Astrocyte of the hippocampus (primary cell): Measurements from ENCODE around the gene DDX42.
"Not testable (repeated sequence)": the region's sequence is repeated elsewhere in the genome, so short reads cannot be mapped to it uniquely, and the experiment has no call there.

Source experiments
- DNase-seq: peaks from one replicate; pipeline ENCODE4 v3.0.0; 2011; ENCODE audit warnings: low read depth, low spot score

Gene DDX42

DNA sequence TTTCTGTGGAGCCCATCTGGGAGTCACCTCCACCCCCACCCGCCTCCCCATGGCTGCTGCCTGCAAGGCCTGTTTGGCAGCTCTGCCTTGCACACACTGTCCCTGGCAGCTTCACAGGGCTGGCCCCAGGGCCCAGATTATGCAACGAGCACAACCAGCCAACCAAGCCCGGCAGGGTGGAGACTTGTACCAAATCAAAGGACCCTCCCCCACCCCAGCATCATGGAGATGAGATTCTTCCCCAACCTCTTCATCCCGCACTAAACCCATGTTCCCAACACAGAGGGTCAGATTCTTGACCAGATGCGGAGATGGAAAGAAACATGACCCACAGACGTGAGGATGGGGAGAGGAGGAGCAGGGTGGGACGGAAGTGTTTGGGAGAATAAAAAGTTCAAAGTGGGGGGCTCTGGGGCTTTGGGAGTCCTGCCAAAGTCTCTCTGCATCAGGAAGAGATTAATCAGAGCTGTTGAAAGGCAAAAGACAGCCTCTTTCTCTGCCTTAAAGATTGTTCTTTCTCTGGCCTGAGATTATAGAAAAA lies 64.7 kb downstream of the DDX42 start:
- DNase-seq: peak; percentile 58

DNA sequence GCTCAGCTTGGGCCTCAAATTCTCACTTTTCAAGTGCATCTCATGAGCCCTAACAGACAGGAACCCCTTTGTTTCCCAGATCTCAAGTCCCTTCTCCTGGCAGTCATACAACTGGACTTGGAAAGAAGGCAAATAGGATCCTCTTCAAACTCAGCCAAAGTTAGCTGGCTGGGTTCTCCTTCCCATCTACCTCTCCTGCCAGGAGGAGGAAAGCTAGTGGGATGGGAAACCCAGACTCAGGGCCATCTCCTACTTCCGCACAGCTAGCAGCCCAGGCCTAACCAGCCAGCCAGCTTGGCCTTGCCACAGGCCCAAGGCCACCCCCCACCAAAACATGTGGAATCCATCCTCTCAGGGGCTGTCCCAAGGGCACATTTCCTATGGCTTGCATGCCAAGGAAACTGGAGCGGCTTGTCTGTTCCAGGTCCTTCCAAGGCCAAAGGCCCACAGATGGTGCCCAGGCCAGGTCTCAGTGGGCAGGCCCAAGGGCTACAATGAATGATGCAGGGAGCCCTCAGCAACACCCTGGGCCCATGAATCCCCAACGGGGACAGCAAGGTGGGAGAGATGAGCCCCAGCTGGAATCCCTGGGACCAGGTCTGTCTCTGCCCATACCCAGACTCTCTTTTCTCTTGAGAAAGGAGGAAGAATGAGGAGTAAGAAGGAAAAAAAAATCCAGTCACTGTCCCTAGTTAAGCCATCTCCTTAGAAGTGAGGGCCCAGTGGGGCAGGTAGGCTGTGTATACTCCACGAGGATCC lies 66.8 kb downstream of the DDX42 start:
- DNase-seq: no peak

DNA sequence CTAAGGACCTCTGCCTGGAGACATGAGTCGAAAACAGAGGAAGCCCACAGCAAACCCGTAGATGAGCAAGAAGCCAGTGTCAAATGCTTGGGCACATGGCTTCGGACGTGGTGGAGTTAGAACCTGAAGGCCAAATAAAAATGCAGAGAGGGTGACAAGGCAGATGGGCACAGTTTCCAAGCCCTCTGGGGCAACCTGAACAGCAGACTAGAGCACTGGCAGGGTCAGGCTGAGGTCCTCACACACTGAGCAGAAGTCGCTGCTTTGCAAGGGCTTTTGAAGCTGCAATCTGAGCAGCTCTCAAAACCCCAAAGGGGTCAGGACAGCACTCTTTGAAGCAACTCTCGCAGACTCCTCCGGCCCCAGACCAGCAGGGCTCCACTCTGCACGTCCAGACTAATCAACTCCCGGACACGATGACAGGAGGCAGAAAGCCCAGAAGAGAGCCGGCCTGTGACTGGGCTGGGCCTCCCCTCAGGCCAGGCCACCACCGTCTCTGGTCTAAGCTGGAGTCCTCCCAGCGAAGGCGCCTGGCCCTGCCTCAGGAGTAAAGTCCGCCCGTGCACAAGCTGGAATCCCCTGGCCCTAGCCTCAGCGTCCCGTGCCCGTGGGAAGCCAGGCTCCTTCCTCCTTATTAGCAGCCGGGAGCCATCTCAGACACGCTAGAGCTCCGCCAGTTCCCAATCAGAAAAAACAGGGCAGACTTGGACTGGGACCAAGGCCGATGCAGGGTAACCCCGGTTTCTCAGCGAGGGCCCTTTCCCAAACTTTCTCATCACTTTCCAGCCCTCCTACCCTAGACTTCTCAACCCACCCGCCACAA lies 67.6 kb downstream of the DDX42 start:
- peak; percentile 62 for DNase-seq

DNA sequence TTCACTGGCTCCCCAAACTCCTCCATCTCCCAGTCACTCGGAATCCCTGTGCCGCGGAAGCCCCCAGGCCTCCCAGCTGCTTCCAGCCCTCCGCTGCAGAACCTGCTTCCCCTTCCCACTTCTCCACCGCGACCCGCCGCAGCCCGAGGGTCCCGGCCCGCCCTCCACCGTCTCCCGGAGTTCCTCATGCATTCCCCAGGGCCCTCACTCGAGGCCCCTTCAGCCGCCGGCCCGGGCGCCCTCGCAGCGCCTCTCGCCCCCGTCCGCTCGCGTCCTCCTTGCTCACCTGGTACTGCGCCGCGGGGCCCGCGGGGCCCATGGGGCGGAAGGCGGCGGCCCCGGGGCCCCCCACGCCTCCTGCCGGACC lies 68.2 kb downstream of the DDX42 start:
- no peak for DNase-seq

DNA sequence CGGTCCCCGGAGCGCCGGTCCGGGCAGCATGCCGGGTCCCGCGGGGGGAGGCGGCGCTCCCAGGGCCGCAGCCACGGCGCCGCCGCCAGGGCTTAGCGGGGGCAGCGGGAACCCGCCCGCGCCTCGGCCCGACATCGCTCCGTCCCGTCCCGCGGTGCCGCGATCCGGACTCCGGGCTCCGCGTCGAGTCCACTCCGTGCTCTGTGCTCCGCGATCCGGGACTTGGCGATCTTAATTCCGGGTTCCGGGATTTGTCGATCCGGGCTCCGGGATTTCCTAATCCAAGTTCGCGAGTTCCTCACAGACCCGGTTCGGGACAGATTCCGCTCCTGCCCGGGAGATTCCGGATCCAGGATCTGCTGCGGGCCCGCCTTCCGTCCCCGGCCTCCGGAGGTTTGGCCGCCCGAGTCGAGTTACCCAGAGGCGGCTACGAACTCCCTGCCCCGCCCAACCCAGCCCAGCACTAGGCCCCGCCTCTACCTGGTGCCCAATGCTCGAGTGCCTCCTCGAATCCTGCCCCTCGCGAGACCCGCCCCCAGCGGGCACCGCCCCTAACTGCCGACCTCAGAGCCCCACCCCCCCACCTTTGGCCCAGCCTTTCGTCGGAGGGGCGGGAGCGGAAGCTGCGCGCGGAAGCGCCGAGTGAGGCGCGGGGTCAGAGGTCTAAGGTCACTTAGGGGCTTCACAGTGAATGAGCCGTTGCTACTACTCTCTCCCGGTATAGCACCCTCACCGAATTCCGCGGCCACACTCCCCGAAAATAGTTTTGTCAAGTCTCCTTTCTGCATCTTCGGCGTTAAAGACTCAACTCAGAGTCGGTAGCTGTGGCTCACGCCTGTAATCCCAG lies 68.8 kb downstream of the DDX42 start, which contains the start of gene SMARCD2:
Gene SMARCD2 (minus strand): TSS at position 146 of the 847 bp plus-strand sequence. CDS start 11 bp downstream, at position 135.
- DNase-seq: peak; percentile 99

DNA sequence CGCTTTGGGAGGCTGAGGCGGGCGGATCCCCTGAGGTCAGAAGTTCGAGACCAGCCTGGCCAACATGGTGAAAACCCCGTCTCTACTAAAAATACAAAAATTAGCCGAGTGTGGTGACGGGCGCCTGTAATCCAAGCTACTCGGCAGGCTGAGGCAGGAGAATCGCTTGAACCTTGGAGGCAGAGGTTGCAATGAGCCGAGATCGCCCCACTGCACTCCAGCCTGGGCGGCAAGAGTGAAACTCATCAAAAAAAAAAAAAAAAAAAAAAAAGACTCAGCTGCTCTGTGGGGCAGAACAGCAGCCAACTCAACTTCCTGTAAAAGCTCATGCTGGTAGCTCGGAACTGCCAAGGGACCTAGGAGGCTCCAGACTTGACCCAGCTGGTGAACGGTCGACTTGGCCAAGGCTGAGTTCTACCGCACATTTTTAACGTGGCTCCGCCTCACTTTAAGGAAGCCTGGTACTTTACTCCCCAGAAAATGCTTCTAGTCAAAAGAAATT lies 69.5 kb downstream of the DDX42 start:
- DNase-seq: not testable (repeated sequence)

DNA sequence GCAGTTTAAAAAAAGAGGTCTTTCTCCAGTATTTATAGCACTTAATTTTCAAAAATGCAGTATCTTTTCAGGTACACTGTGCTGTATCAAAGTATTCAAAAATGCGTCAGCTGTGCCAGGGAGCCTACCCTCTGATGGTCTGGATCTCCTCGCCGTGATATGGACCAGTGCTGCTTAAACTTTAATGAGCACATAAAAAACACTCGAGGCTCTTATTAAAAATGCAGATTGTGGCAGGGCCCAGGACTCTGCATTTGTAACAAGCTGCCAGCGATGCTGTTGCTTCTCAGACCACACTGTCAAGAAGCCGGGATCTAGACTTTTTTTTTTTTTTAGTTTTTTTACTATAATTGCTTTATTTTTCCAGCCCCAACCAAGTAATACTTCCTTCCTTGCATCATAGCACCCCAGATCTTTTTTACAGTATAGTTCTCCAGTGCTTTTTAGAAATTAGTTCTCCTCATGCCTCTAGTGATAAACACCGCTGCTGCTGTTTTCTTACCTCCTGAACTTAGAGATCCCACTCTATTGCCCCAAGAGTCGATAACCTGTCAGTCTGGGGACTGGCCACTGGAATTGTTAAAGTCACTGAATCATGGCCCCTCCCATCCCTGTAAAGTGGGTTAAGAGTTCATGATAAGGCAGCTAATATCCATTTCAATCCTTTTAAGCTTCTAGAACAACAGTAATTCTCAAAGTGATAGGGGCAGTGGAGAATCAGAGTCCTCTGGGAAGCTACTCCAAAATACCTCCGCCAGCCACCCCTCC lies 70.1 kb downstream of the DDX42 start:
- DNase-seq: no peak

DNA sequence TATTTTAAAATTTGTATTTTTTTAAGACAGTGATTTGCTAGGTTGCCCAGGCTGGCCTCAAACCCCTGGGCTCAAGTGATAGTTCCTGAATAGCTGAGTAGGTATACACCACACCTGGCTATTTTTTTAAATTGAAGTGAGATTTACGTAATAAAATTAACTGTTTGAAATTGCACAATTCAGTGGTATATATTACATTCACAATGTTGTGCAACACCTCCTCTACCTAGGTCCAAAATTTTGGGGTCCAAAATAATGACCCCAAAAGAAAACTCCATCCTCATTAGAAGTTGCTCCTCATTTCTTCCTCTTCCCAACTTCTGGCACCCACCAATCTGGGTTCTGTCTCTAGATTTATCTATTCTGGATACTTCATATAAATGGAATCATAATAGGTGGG lies 71.5 kb downstream of the DDX42 start:
- DNase-seq: no peak

DNA sequence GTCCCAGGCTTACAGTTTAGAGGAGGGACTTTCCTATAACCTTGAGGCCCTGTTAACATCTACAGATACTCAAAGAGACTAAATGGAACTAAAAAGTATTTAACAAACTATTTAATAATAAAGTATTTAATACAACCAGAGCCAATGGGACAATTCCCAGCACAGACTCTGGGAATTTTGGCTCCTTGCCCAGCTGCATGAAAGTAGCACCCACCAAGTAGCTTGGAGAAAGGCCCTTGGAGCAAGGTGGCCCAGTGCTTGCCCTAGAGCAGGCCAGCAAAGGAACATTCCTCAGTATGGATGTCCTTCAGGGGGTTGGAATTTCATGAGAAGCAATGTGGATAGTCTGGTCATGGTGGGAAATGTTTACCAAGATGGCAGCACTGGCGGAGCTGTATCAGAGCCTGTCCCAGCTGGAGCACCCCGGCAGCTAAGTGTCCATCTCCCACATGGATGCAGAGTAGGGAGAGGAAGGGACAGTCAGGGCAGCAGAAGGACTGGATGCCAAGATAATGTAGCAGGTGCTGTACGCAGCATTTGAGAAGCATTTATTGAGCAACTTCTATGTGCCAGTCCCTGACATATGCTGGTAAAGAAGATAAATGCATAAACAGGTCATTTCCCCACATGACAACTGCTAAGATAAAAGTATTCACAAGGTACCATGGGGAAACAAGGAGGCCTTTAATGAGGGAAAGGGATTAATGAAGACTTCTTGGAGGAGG lies 73.7 kb downstream of the DDX42 start:
- no peak for DNase-seq

DNA sequence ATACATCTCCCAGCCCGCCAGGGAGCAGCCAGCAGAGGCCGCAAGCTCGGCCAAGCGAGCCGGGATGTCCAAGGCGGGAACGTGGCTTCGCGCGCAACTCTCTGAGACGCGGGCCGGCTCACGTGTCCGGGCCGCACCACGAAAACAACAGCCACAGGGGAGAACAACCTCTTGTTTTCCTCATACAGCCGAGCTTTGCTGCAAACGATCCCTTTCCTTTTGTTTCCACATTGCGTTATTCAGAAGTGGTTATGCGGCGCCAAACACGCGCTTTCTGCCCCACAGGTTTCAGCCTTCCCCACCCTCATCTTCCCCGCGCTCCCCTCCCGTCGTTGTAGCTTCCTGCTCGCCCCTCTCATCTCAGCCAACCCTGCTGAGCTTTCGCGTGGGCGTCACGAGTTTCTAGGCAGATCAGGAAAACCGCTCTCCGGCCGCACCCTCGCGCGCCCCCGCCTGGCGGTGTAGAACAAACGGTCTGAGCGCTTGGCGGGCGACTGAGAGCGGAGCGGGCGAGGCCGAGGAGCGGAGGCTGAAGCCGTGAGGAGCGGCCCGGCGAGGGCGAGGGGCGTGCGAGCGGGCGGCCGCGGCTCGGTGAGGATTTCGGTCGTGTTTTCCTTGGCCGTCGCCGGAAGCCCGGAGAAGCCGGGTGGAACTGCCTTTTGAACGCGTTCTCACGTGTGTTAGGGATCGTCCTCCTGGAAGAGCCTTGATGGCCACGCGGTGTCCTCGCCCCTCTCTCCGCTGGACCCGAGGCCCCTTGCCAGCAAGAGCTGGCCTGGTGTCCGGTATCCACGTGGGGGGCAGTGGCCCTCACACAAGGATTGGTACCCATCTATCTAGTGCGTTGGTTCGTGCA lies 75.1 kb downstream of the DDX42 start:
- DNase-seq: peak; percentile 92

DNA sequence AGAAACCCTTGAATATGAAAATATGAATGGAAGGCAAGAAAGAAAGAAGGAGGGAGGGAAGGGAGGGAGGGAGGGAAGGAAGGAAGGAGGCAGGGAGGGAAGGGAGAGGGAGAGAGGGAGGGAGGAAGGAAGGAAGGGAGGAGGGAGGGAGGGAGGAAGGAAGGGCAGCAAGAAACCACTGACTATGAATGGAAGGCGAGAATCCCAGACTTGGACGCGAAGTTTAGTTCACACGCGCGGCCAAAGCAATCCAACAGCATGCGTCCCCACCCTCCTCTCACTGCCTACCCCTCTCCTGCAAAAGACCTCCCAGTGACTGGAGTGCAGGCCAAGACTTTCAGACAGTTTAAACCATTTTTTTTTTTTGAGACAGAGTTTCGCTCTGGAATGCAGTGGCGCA lies 76.4 kb downstream of the DDX42 start:
- DNase-seq: no peak

DNA sequence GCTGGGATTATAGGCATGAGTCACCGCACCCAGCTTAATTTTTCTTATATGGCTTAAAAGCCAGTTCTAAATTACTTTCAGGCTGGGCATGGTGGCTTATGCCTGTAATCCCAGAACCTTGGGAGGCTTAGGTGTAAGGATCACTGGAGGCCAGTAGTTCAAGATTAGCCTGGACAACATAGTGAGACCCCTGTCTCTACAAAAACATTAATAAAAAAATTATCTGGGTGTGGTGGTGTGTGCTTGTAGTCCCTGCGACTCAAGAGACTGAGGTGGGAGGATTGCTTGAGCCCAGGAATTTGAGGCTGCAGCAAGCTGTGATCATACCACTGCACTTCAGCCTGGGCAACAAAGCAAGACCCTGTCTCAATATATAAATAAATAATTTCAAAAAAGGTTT lies 79.3 kb downstream of the DDX42 start:
- DNase-seq: no peak

DNA sequence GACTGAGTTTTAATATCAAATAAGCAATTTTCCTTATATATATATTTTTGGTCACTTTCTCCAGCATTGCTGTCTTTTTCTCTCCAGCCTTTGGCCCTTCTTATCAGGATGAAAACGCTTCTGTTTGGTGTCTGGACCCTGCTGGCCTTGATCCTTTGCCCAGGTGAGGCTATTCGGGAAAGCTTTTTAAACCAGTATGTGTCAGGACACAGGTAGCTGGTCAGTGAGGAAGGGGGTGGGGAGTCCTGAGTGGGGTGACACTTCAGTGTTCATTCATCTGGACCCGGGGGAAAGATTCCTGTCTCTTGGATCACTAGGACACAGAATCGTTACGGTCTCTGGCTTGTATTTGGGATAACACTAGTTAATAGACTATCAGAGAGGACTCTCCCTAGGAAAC lies 80.7 kb downstream of the DDX42 start:
- DNase-seq: no peak

DNA sequence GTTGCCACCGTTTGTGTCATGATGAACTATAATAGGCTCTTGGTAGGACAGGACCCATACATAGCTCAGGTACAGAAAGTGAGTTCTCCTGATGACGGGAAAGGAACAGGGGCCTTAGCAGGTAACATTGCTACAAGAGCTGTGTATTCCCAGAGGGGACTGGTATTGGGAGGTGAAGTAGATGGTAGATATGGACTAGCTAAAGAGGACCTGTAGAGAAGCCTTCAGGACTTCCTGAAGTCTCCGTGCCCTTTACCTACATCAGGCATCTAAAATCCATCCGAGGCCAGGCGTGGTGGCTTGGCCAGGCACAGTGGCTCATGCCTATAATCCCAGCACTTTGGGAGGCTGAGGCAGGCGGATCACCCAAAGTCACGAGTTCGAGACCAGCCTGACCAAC lies 81.2 kb downstream of the DDX42 start:
- no peak for DNase-seq

DNA sequence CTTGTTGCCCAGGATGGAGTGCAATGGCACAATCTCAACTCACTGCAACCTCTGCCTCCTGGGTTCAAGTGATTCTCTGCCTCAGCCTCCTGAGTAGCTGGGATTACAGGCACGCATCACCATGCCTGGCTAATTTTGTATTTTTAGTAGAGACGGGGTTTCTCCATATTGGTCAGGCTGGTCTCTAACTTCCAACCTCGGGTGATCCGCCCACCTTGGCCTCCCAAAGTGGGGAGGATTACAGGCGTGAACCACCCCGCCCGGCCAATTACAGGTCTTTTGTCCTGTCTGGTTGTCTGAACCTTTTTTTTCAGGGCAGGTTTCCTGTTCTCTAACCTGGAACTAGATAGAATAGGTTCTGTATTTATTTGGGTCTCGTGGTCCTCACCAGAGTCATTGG lies 82.5 kb downstream of the DDX42 start:
- DNase-seq: not testable (repeated sequence)

DNA sequence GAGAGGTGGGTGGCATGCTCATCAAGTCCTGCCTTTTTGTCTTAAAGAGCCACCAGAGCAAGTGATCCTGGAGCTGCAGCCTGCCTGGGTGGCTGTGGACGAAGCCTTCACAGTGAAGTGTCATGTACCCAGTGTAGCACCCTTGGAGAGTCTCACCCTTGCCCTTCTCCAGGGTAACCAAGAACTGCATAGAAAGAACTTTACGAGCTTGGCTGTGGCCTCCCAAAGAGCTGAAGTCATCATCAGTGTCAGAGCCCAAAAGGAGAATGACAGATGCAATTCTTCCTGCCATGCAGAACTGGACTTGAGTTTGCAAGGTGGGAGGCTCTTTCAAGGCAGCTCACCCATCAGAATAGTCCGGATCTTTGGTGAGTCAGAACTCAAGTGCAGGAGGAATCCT lies 85.3 kb downstream of the DDX42 start:
- no peak for DNase-seq

DNA sequence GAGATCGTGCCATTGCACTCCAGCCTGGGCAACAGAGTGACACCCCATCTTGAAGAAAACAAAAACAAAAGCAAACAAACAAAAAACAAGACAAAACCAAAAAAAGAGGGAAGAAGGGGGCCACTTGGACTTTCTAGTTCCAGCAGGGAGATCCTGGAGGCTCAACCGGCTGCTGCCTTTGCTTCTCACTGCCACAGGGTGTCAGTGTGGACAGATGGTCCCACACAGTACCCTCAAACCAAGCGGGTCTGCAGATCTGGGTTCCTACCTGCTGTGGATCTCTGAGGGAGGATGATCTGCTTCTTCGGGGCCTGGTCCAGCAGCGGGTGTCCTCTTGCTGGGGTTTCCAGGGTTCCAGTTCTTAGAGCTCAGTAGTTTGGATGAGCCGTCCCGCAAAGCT lies 92.7 kb downstream of the DDX42 start:
- not testable (repeated sequence) for DNase-seq
